ENCODE measurements around the gene GJD4.

The GJD4 gene

GRCh38 chr10:35562427-35562826 lies 42.7 kb upstream of the GJD4 start:
- Histone ChIP-seq H3K36me3 (no peaks in the 10 kb centered on the region), H3K4me3 (ENCODE audit: low read depth, low read length) (no peak overlapping the region), H3K27me3 (no peaks in the 10 kb centered on the region), H3K4me1 (no peaks in the 10 kb centered on the region), H3K9me3 (no peaks in the 10 kb centered on the region)
- TF ChIP-seq, protein P1, sequence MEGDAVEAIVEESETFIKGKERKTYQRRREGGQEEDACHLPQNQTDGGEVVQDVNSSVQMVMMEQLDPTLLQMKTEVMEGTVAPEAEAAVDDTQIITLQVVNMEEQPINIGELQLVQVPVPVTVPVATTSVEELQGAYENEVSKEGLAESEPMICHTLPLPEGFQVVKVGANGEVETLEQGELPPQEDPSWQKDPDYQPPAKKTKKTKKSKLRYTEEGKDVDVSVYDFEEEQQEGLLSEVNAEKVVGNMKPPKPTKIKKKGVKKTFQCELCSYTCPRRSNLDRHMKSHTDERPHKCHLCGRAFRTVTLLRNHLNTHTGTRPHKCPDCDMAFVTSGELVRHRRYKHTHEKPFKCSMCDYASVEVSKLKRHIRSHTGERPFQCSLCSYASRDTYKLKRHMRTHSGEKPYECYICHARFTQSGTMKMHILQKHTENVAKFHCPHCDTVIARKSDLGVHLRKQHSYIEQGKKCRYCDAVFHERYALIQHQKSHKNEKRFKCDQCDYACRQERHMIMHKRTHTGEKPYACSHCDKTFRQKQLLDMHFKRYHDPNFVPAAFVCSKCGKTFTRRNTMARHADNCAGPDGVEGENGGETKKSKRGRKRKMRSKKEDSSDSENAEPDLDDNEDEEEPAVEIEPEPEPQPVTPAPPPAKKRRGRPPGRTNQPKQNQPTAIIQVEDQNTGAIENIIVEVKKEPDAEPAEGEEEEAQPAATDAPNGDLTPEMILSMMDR (IDR thresholded peaks at IDR 0.05; ENCODE audit: low read depth, low read length): no peak
- no peak for DNase-seq

GRCh38 chr10:35563261-35563891 lies 41.8 kb upstream of the GJD4 start:
- Histone ChIP-seq H3K27me3 (no peaks in the 10 kb centered on the region), H3K4me3 (ENCODE audit: low read depth, low read length) (no peak overlapping the region), H3K9me3 (no peaks in the 10 kb centered on the region), H3K4me1 (no peaks in the 10 kb centered on the region), H3K36me3 (no peaks in the 10 kb centered on the region)
- peak; percentile 48 for DNase-seq
- TF ChIP-seq, protein P1 (IDR thresholded peaks at IDR 0.05; ENCODE audit: low read depth, low read length): peak; percentile 100

GRCh38 chr10:35564341-35564968 lies 40.7 kb upstream of the GJD4 start:
- Histone ChIP-seq H3K4me1 (no peaks in the 10 kb centered on the region), H3K36me3 (no peaks in the 10 kb centered on the region), H3K9me3 (no peaks in the 10 kb centered on the region), H3K27me3 (no peaks in the 10 kb centered on the region), H3K4me3 (ENCODE audit: low read depth, low read length) (no peak overlapping the region)
- no peak for DNase-seq
- TF ChIP-seq, protein P1 (IDR thresholded peaks at IDR 0.05; ENCODE audit: low read depth, low read length): no peak

DNA sequence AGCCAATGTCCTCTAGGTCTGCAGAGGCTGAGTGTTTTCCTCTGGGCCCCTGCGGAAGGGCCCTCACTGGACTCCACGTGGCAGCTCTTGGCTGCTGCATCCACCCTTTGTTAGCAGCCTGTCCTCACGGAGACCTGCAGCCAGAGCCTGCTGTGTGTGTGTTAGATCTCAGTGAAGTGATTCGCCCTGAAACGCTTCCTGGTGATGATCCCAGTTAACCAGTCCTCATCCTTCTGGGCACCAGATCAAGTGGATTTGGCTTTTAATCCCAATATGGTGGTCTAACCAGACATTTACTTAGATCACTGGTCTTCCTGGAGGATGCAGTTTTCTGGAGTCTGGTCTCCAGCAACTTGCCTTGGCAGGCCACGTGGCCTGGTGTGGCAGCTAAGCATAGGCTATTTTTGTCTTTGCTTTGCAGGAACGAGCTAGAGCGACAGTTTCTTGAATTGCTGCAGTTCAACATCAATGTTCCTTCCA lies 39.5 kb upstream of the GJD4 start:
- Histone ChIP-seq H3K4me1 (no peaks in the 10 kb centered on the region), H3K9me3 (no peaks in the 10 kb centered on the region), H3K4me3 (ENCODE audit: low read depth, low read length) (no peak overlapping the region), H3K27me3 (no peaks in the 10 kb centered on the region), H3K36me3 (no peaks in the 10 kb centered on the region)
- DNase-seq: no peak
- TF ChIP-seq, protein P1 (IDR thresholded peaks at IDR 0.05; ENCODE audit: low read depth, low read length): no peak

GRCh38 chr10:35567951-35568350 lies 37.2 kb upstream of the GJD4 start:
- Histone ChIP-seq H3K27me3 (no peaks in the 10 kb centered on the region), H3K36me3 (no peaks in the 10 kb centered on the region), H3K4me1 (no peaks in the 10 kb centered on the region), H3K4me3 (ENCODE audit: low read depth, low read length) (no peak overlapping the region), H3K9me3 (no peaks in the 10 kb centered on the region)
- TF ChIP-seq, protein P1 (IDR thresholded peaks at IDR 0.05; ENCODE audit: low read depth, low read length): no peak
- no peak for DNase-seq

- Histone ChIP-seq H3K4me1 (no peaks in the 10 kb centered on the region), H3K27me3 (no peaks in the 10 kb centered on the region), H3K36me3 (no peaks in the 10 kb centered on the region), H3K4me3 (ENCODE audit: low read depth, low read length) (no peak overlapping the region), H3K9me3 (no peaks in the 10 kb centered on the region)
- TF ChIP-seq, protein P1 (IDR thresholded peaks at IDR 0.05; ENCODE audit: low read depth, low read length): no peak
- DNase-seq: no peak
Observed at GRCh38 chr10:35568483-35569015, 36.6 kb upstream of the GJD4 start.

Measured in BE2C (cell line).